Muscle layer of duodenum (tissue), 2 donors: Measurements from ENCODE around the gene TNFSF9.
"Not testable (repeated sequence)": the region's sequence is repeated elsewhere in the genome, so short reads cannot be mapped to it uniquely, and the experiment has no call there.

ENCODE experiments used
- H3K27ac ChIP-seq: one replicate; pipeline ENCODE4 v1.7.0; 2013; ENCODE audit warnings: mild to moderate bottlenecking, low read length
- H3K27me3 ChIP-seq: one replicate; pipeline ENCODE4 v1.7.0; 2013; ENCODE audit warnings: low read depth, mild to moderate bottlenecking, control low read depth, low read length
- H3K36me3 ChIP-seq, 2 donors: one replicate each; pipeline ENCODE4 v1.7.0; 2013; ENCODE audit warnings: low read length in 2 of 2, control low read depth in 1 of 2, mild to moderate bottlenecking in 1 of 2; ENCODE audit not compliant: insufficient read depth in 2 of 2, control insufficient read depth in 1 of 2
- H3K4me1 ChIP-seq, 2 donors: one replicate each; pipeline ENCODE4 v1.7.0; 2013; ENCODE audit warnings: low read length in 2 of 2, mild to moderate bottlenecking in 2 of 2, control low read depth in 1 of 2, moderate library complexity in 1 of 2; ENCODE audit not compliant: insufficient read depth in 2 of 2, control insufficient read depth in 1 of 2
- H3K4me3 ChIP-seq, 2 donors: one replicate each; pipeline ENCODE4 v1.7.0; 2013; ENCODE audit warnings: low read length in 2 of 2, low read depth in 1 of 2, mild to moderate bottlenecking in 1 of 2
- H3K9me3 ChIP-seq, 2 donors: one replicate each; pipeline ENCODE4 v1.7.0; 2013; ENCODE audit warnings: low read length in 2 of 2, control low read depth in 1 of 2, mild to moderate bottlenecking in 1 of 2; ENCODE audit not compliant: control insufficient read depth in 1 of 2
- donor health status: healthy.

The TNFSF9 gene

DNA sequence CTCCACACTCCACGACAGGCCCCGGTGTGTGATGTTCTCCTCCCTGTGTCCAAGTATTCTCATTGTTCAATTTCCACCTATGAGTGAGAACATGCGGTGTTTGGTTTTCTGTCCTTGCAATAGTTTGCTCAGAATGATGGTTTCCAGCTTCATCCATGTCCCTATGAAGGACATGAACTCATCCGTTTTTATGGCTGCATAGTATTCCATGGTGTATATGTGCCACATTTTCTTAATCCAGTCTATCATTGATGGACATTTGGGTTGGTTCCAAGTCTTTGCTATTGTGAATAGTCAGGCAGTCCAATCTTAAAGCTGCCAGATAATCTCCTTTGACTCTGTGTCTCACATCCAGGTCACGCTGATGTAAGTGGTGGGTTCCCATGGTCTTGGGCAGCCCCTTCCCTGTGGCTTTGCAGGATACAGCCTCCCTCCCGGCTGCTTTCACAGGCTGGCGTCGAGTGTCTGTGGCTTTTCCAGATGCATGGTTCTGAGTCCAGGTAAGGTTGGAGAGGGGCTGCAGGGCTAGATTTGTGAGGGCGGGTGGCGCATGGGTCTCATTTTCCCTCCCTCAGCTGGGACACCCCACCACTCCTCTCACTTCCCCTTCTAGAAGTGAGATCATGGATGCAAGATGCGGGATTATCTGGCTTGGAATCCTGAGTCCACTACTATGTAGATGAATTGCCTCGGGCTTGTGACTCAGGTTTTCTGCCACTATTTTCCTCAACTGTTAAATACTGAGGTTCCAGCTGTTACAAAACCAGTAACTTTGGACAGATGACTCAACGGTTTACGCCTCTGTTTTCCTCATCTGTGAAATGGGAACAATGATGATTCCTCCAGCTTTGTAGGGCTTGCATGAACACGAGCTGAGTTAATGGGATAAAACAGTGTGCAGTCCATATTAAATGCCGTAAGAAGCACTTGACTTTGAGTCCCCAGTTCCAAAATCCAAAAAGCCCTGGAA is 52.0 kb downstream of the TNFSF9 start:
- H3K27me3 ChIP-seq = peaks cover 20% of the 10 kb centered on the region
- H3K36me3 ChIP-seq, H3K27ac ChIP-seq, H3K4me3 ChIP-seq, H3K9me3 ChIP-seq, H3K4me1 ChIP-seq: not testable (repeated sequence)
